ENCODE results near the gene SNX24.

GRCh38 chr5:122864400-122864799, 19.0 kb downstream of the SNX24 start:
- no peak for TF ChIP-seq CTCF (IDR thresholded peaks at IDR 0.05)
- no peak for TF ChIP-seq POLR2A (IDR thresholded peaks at IDR 0.05)
- no peak for TF ChIP-seq POLR2AphosphoS5 (IDR thresholded peaks at IDR 0.05)
